Vein endothelial cell (primary cell): ENCODE results near the gene ACOT4. TPM values are rescaled to one million over a fixed set of nuclear protein-coding genes. Genes with fewer than 3 reads are reported as not detected.

ENCODE experiments used
- total RNA-seq: library from RNA; depleted of rRNA; stranded (reverse); fragments of >200 nt; gene quantifications from 2 replicates; pipeline ENCODE4 v1.2.3, GENCODE V29; 2012

The ACOT4 gene, protein sequence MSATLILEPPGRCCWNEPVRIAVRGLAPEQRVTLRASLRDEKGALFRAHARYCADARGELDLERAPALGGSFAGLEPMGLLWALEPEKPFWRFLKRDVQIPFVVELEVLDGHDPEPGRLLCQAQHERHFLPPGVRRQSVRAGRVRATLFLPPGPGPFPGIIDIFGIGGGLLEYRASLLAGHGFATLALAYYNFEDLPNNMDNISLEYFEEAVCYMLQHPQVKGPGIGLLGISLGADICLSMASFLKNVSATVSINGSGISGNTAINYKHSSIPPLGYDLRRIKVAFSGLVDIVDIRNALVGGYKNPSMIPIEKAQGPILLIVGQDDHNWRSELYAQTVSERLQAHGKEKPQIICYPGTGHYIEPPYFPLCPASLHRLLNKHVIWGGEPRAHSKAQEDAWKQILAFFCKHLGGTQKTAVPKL
- total RNA-seq: under 0.01 and 0.38 TPM in 2 replicates

DNA sequence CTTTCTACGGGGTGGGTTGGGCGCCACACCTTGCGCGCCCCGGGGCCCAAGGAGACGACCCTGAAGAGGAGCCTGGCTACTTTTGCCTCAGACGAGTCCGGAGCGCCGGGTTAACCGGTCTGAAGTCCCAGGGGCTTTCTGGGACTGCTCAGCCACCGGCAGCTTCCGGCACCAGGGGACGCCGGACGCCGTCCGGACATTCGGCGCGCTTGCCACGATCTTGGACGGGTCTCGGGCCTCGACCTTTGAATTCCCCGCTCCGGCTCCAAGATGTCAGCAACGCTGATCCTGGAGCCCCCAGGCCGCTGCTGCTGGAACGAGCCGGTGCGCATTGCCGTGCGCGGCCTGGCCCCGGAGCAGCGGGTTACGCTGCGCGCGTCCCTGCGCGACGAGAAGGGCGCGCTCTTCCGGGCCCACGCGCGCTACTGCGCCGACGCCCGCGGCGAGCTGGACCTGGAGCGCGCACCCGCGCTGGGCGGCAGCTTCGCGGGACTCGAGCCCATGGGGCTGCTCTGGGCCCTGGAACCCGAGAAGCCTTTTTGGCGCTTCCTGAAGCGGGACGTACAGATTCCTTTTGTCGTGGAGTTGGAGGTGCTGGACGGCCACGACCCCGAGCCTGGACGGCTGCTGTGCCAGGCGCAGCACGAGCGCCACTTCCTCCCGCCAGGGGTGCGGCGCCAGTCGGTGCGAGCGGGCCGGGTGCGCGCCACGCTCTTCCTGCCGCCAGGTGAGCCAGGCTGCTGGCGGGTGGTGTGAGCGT, at the start of gene ACOT4:
Gene ACOT4 (plus strand): TSS at position 184 of the 760 bp plus-strand sequence. CDS start 87 bp downstream, at position 271.

DNA sequence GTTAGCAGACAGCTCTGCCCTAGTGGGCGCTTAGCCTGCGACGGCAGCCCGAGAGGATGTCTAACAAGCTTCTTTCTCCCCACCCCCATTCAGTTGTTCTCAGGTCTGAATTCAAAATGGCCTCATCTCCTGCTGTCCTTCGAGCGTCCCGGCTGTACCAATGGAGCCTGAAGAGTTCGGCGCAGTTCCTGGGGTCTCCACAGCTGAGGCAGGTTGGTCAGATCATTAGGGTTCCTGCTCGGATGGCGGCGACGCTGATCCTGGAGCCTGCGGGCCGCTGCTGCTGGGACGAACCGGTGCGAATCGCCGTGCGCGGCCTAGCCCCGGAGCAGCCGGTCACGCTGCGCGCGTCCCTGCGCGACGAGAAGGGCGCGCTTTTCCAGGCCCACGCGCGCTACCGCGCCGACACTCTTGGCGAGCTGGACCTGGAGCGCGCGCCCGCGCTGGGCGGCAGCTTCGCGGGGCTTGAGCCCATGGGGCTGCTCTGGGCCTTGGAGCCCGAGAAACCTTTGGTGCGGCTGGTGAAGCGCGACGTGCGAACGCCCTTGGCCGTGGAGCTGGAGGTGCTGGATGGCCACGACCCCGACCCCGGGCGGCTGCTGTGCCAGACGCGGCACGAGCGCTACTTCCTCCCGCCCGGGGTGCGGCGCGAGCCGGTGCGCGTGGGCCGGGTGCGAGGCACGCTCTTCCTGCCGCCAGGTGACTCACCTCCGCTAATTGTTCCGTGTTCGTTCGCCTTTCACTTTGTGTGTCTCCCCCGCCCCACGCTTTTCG, 22.3 kb upstream of the ACOT4 start, which contains the start of gene ACOT2:
Gene ACOT2 (plus strand): TSS at position 29 of the 774 bp plus-strand sequence. CDS start 28 bp downstream, at position 57.

DNA sequence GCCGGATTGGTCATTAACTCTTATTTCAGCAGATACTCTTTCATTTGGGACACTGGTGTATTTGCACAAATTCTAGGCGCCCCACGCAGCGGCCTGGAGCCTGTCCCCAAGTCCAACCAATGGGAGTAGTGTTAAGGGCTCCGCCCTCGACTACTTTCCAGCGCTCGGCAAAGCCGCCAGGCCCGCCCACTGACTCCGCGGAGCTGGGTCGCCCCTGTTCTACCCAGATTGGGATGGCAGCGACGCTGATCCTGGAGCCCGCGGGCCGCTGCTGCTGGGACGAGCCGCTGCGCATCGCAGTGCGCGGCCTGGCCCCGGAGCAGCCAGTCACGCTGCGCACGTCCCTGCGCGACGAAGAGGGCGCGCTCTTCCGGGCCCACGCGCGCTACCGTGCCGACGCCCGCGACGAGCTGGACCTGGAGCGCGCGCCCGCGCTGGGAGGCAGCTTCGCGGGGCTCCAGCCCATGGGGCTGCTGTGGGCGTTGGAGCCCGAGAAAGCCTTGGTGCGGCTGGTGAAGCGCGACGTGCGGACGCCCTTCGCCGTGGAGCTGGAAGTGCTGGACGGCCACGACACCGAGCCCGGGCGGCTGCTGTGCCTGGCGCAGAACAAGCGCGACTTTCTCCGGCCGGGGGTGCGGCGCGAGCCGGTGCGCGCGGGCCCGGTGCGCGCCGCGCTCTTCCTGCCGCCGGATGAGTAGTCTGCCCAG, 20.8 kb downstream of the ACOT4 start, which contains the start of gene ACOT6:
Gene ACOT6 (plus strand): TSS at position 179 of the 707 bp plus-strand sequence. CDS start 55 bp downstream, at position 234.

DNA sequence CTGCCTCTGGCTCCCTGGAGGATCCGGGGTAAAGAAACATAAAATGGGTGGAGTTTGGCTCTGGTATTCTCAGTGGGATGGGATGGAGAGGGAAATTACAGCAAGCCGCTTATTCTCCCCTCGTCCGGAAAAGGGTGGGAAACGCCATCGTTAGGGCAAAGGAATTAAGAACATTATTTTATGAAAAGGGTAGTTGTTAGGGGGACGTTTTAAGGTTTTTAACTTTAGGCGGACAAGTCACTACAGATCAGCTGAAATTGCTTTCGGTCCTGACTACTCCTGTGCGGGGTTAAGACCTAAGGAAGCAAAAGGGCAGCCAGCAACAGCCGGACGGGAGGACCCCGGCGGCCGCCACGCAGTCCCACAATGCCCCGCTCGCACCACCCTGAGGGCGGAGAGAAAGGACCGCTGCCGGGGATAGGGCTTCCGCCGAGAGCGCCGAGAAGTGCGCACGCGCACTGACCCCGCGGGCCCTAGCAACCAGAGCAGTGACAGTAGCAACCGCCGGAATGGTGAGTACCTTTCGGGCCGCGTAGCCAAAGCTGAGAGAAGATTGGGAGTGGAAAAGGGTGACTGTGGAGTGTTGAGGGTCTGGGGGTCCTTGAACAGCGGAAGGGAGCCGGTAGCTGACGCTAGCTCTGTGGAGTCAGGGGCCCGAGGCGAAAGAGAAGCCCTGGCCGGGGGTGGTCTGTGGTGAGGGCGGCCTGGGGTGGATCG, 53.0 kb downstream of the ACOT4 start, which contains the start of gene DNAL1:
Gene DNAL1 (plus strand): TSS at position 456 of the 717 bp plus-strand sequence. CDS start 54 bp downstream, at position 510.

Other genes starting within 250 kb of the ACOT4 start
- gene NUMB, start 133.3 kb upstream of the ACOT4 start, total RNA-seq: 81.7 and 89.1 TPM in 2 replicates
- 23.4 and 26.1 TPM in 2 replicates for gene RIOX1, start 100.9 kb upstream of the ACOT4 start, total RNA-seq
- 0.33 and 7.4 TPM in 2 replicates for gene ACOT1, start 54.7 kb upstream of the ACOT4 start, total RNA-seq
- 0.19 TPM in 1 of 2 replicates, not detected in the other for gene HEATR4, start 32.9 kb upstream of the ACOT4 start, total RNA-seq
- gene ACOT2, start 22.7 kb upstream of the ACOT4 start, total RNA-seq: 8.8 and 13.5 TPM in 2 replicates
- 0.29 TPM in 1 of 2 replicates, not detected in the other for gene ACOT6, start 20.6 kb downstream of the ACOT4 start, total RNA-seq
- gene DNAL1, start 53.1 kb downstream of the ACOT4 start, total RNA-seq: 5.2 and 7.5 TPM in 2 replicates
- 43.4 and 46.1 TPM in 2 replicates for gene PNMA1, start 122.5 kb downstream of the ACOT4 start, total RNA-seq